Measurements from ENCODE around the gene ADCY2. TPM values are rescaled to one million over a fixed set of nuclear protein-coding genes. Genes with fewer than 3 reads are reported as not detected.
A peak's percentile ranks its signal among the peaks of the same experiment; 100 is the strongest.

ADCY2 gene
- total RNA-seq, 1 experiment from 2014 or later = not detected

- H3K4me3 ChIP-seq = no peak overlapping the region
- DNase-seq = no peak
- no peaks in the 10 kb centered on the region for H3K27me3 ChIP-seq
- no peaks in the 10 kb centered on the region for H3K9me3 ChIP-seq
- H3K36me3 ChIP-seq = no peaks in the 10 kb centered on the region
Measured at GRCh38 chr5:7678030-7678429, 282.1 kb downstream of the ADCY2 start.

GRCh38 chr5:7679663-7680062 is 283.7 kb downstream of the ADCY2 start:
- no peaks in the 10 kb centered on the region for H3K36me3 ChIP-seq
- no peak for DNase-seq
- H3K27me3 ChIP-seq = no peaks in the 10 kb centered on the region
- H3K4me3 ChIP-seq = no peak overlapping the region
- no peaks in the 10 kb centered on the region for H3K9me3 ChIP-seq

- Histone ChIP-seq H3K36me3 (no peaks in the 10 kb centered on the region), H3K9me3 (no peaks in the 10 kb centered on the region), H3K27me3 (peaks cover 1% of the 10 kb centered on the region; the same call in 1 of the 2 replicates), H3K4me3 (no peak overlapping the region)
- no peak for DNase-seq
Measured at GRCh38 chr5:7680260-7680659, 284.3 kb downstream of the ADCY2 start.

- no peak for DNase-seq
- H3K27me3 ChIP-seq = peaks cover 3% of the 10 kb centered on the region; the same call in 1 of the 2 replicates
- H3K4me3 ChIP-seq = no peak overlapping the region
- H3K9me3 ChIP-seq = no peaks in the 10 kb centered on the region
- no peaks in the 10 kb centered on the region for H3K36me3 ChIP-seq
Measured at GRCh38 chr5:7682379-7682778, 286.4 kb downstream of the ADCY2 start.

- DNase-seq = no peak
- Histone ChIP-seq H3K36me3 (no peaks in the 10 kb centered on the region), H3K27me3 (peaks cover 5% of the 10 kb centered on the region; the same call in 1 of the 2 replicates), H3K4me3 (no peak overlapping the region), H3K9me3 (no peaks in the 10 kb centered on the region)
Measured at GRCh38 chr5:7683753-7684152, 287.8 kb downstream of the ADCY2 start.

- H3K9me3 ChIP-seq = no peaks in the 10 kb centered on the region
- no peak for DNase-seq
- no peak overlapping the region for H3K4me3 ChIP-seq
- H3K27me3 ChIP-seq = peaks cover 7% of the 10 kb centered on the region; the same call in 1 of the 2 replicates
- no peaks in the 10 kb centered on the region for H3K36me3 ChIP-seq
Measured at GRCh38 chr5:7684826-7685225, 288.9 kb downstream of the ADCY2 start.

- Histone ChIP-seq H3K9me3 (no peaks in the 10 kb centered on the region), H3K4me3 (no peak overlapping the region), H3K27me3 (peaks cover 7% of the 10 kb centered on the region; the same call in 1 of the 2 replicates), H3K36me3 (no peaks in the 10 kb centered on the region)
- no peak for DNase-seq
Measured at GRCh38 chr5:7686794-7687193, 290.9 kb downstream of the ADCY2 start.

- Histone ChIP-seq H3K4me3 (no peak overlapping the region), H3K27me3 (peaks cover 4% of the 10 kb centered on the region; the same call in 1 of the 2 replicates), H3K9me3 (no peaks in the 10 kb centered on the region), H3K36me3 (no peaks in the 10 kb centered on the region)
- DNase-seq = no peak
Measured at GRCh38 chr5:7690557-7690956, 294.6 kb downstream of the ADCY2 start.

- H3K27me3 ChIP-seq = no peaks in the 10 kb centered on the region
- no peaks in the 10 kb centered on the region for H3K36me3 ChIP-seq
- peaks cover 2% of the 10 kb centered on the region; the same call in 1 of the 2 replicates for H3K9me3 ChIP-seq
- no peak overlapping the region for H3K4me3 ChIP-seq
- no peak for DNase-seq
Measured at GRCh38 chr5:7705261-7705660, 309.3 kb downstream of the ADCY2 start.

GRCh38 chr5:7705736-7706135 is 309.8 kb downstream of the ADCY2 start:
- Histone ChIP-seq H3K9me3 (peaks cover 2% of the 10 kb centered on the region; the same call in 1 of the 2 replicates), H3K36me3 (no peaks in the 10 kb centered on the region), H3K27me3 (no peaks in the 10 kb centered on the region), H3K4me3 (no peak overlapping the region)
- DNase-seq = no peak

- no peaks in the 10 kb centered on the region for H3K36me3 ChIP-seq
- peaks cover 2% of the 10 kb centered on the region; the same call in 1 of the 2 replicates for H3K9me3 ChIP-seq
- no peak for DNase-seq
- H3K4me3 ChIP-seq = no peak overlapping the region
- no peaks in the 10 kb centered on the region for H3K27me3 ChIP-seq
Measured at GRCh38 chr5:7706256-7706655, 310.3 kb downstream of the ADCY2 start.

GRCh38 chr5:7714119-7714518 is 318.2 kb downstream of the ADCY2 start:
- no peaks in the 10 kb centered on the region for H3K36me3 ChIP-seq
- H3K27me3 ChIP-seq = peaks cover 3% of the 10 kb centered on the region; the same call in 1 of the 2 replicates
- no peak overlapping the region for H3K4me3 ChIP-seq
- DNase-seq = no peak
- H3K9me3 ChIP-seq = peaks cover 1% of the 10 kb centered on the region; the same call in 1 of the 2 replicates

GRCh38 chr5:7714697-7715096 is 318.8 kb downstream of the ADCY2 start:
- no peak for DNase-seq
- Histone ChIP-seq H3K27me3 (peaks cover 3% of the 10 kb centered on the region; the same call in 1 of the 2 replicates), H3K9me3 (peaks cover 2% of the 10 kb centered on the region; the same call in 1 of the 2 replicates), H3K36me3 (no peaks in the 10 kb centered on the region), H3K4me3 (no peak overlapping the region)

- Histone ChIP-seq H3K27me3 (peaks cover 3% of the 10 kb centered on the region; the same call in 1 of the 2 replicates), H3K9me3 (0 out of 2 replicates have a peak, but pooled peaks cover 2% of the 10 kb centered on the region), H3K4me3 (no peak overlapping the region), H3K36me3 (no peaks in the 10 kb centered on the region)
- DNase-seq = peak; percentile 20
Measured at GRCh38 chr5:7717691-7718090, 321.8 kb downstream of the ADCY2 start.

GRCh38 chr5:7728076-7728475 is 332.1 kb downstream of the ADCY2 start:
- Histone ChIP-seq H3K27me3 (no peaks in the 10 kb centered on the region; the same call in none of the 2 replicates), H3K4me3 (no peak overlapping the region), H3K36me3 (no peaks in the 10 kb centered on the region), H3K9me3 (no peaks in the 10 kb centered on the region)
- DNase-seq = no peak

GRCh38 chr5:7741415-7742065 is 345.6 kb downstream of the ADCY2 start:
- Histone ChIP-seq H3K36me3 (no peaks in the 10 kb centered on the region), H3K4me3 (no peak overlapping the region), H3K27me3 (no peaks in the 10 kb centered on the region), H3K9me3 (no peaks in the 10 kb centered on the region)
- no peak for DNase-seq

GRCh38 chr5:7742241-7742656 is 346.3 kb downstream of the ADCY2 start:
- peak; percentile 44 for DNase-seq
- H3K9me3 ChIP-seq = no peaks in the 10 kb centered on the region
- no peak overlapping the region for H3K4me3 ChIP-seq
- H3K27me3 ChIP-seq = no peaks in the 10 kb centered on the region
- no peaks in the 10 kb centered on the region for H3K36me3 ChIP-seq
